HG03378 (cell line): ENCODE measurements around the gene STMN1.
"Not testable (repeated sequence)": the region's sequence is repeated elsewhere in the genome, so short reads cannot be mapped to it uniquely, and the experiment has no call there.

Experiments used
- ATAC-seq: cut with Tn5 transposase; IDR thresholded peaks from one replicate; pipeline ENCODE4 v1.9.1; 2021; ENCODE audit warnings: mild to moderate bottlenecking, moderate library complexity; ENCODE audit not compliant: unreplicated experiment

STMN1 gene

DNA sequence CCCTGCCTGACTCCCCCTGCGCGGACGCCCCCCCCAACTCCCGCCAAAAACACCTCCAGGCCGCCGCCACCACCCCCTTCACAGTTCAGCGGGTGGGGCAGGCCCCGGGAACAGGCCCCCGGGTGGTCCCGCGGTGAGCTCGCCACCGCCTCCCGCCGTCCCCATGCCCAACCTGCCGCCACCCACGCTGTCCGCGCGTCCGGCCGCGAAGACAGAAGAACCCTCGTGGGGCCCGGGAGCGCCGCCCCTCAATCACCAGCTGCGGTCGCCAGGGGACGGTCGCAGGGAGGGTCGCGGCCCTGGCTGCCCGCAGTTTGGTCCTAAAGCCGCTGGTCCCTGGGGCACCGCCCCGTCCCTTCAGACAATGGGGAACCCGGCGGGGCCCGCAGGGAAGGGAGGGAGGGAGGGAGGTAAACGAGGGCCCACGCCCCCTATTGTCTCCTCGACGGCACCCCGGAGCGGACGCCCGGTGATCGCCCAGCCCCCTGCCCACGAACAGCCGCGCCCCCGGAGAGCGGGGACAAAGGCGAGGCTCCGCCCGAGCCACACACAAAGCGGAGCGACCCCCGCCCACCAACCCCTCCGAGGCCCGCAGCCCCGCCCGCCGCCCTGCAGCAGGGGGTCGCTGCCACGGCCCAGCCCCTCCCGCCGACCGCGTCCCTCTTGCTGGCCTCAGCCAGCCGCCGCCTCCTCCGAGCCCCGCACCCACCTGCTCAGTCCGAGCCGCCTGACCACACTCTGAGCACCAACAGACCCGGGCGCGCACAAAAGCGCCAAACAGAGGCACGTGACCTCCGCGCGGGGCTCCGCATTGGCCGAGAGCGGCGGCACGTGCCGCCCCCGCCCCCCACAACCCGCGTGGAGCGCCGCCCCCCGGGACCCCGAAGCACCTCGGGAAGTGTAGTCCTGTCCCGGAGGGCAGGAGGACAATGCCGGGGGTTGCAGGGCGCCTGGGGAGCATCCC lies at the start of gene STMN1:
Gene STMN1, minus strand, starts transcription at position 740 of the 964 bp plus-strand sequence. CDS start 1,743 bp downstream, outside the sequence.
- peak; percentile 56 for ATAC-seq

DNA sequence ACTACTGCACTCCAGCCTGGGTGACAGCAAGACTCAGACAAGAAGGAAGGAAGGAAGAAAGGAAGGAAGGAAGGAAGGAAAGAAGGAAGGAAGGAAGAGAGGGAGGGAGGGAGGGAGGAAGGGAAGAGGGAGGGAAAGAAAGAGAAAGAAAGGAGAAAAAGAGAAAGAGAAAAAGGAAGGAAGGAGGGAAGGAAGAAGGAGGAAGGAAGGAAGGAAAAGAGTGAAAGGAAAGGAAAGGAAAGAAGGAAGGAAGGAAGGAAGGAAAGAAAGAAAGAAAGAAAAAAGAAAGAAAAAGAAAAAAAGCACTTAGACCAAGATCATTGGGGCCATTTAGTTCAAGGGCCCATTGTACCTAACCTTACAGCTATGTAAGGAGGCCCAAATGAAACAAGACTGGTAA lies 49.3 kb upstream of the STMN1 start:
- no peak for ATAC-seq

DNA sequence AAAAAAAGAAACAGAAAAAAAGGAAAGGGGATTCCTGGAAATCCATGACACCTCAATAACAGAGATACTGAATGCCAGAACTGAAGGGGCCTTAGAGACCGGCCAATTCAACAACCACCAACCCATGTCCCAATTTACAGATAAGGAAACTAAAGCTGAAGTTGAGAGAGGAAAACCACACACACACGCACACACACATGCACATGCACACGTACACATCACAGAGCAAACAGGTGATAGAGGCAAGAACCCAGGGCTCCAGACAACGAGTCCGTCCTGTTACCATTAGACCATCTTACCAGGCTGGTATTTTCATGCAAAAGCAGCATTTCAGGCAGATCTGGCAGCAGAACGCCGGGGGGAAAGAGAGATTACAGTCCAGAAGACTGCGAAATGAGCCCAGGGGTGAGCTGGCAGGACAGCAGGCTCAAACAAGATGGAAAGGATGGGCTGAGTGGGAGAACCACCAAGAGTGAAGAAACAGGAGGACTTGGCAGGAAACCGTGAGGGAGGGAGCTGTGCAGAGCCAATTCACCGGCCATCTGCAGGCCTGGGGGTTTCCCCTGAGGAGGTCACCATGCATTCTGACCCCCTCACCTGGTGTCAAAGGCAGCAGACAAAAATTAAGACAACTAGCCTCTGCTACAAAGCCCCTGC lies 48.2 kb upstream of the STMN1 start:
- no peak for ATAC-seq

DNA sequence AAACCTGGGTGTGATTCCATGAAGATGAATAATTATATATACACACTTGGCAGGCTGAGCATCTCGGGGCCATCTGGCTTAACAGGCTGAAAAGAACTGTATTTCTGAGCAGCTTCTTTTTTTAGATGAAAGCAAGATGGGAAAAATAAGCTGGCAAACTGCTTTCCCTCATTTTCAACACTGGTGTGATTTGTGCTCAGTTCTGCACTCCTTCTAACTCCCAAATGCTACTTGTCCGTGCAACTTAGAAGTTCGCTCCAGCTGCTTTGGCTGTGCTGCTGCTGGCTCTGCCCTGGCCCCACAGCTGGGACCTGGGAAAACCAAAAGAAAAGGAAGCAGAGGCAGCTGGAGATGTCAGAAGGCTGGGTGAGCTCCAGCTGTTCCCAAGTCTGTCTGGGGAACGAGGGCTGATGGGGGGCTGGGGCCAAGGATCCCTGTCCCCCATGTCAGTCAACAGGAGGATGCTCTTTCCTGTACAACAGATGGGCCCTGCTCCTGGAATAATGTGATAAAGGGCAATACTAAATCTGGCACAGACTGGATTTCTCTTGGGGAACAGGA lies 46.7 kb upstream of the STMN1 start:
- no peak for ATAC-seq

DNA sequence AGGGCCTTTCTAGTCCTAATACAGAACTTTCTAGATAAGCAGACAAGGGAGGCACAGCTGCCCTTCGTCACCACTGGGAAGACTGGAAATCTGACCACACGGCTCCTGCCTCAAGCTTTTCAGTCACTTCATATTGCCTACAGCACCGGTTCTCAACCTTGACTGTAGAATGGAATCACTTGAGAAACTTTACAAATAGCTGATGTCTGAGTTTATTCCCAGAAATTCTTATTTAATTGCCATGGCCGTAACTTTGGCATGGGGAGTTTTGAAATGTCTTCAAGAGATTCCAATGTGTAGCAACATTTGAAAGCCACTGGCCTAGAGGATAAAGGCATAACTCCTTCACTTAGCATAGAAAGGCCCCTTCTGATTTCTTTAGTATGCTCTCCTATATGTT lies 42.4 kb upstream of the STMN1 start:
- no peak for ATAC-seq

DNA sequence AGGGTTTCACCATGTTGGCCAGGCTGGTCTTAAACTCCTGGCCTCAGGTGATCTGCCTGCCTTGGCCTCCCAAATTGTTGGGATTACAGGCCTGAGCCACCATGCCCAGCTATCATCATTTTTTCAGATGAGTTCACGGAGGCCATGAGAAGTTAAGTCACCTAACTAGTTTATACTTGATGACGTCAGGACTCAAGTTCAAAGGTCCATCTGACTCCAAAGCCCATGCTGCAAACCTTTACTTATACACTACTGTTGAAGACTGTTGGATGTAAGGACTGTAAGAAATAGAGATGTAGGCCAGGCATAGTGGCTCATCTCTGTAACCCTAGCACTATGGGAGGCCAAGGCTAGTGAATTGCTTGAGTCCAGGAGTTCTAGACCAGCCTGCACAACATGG lies 40.8 kb upstream of the STMN1 start:
- no peak for ATAC-seq

DNA sequence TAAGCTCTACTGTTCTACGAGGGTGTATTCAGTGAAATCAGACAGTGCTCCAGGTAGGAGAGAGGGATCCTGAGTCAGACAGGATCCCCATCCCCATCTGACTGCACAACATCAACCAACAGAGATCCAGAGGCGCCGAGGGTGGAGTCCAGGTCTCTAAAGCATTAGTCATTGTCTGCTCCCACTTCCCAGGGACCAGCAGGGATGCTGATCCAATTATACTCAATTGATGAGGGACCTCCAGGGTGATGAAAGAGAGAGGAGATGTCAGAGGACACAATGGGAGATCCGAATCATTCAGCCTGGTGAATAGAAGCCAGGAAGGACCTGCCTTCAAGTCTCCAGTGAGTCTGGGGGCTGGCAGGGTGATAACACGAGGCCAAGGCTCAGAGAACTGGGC lies 39.5 kb upstream of the STMN1 start:
- ATAC-seq = no peak

DNA sequence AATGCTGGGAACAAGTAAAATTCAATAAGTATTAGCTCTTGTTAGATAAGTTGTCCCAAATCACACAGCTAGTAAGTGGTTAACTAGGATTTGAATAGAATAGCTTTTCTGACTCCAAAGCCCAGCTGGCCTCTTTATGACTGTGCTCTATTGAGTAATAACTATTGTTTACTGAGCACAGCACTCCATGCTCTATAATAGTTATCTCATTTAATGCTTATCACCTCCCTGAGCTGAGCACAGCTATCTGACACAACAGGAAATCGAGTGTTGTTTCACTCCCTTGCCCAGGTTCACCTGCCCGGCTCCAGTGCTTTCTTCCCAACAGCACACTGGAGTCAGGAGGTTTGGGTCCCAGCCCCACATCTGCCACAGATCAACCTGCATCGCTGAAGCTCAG lies 38.8 kb upstream of the STMN1 start:
- no peak for ATAC-seq

DNA sequence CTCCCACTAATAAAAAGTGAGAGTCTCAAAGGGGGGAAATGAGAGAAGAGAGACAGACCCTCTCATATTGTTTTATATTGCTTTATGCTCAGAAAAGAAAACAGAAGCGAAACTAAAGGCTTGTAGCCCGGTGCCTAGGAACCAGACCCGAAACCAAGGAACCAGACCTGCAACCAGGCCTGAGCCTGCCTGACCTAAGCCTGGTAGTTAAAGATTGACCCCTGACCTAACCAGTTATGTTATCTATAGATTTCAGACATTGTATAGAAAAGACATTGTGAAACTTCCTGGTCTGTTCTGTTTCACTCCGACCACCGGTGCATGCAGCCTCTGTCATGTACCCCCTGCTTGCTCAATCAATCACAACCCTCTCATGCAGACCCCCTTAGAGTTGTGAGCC lies 37.3 kb upstream of the STMN1 start:
- not testable (repeated sequence) for ATAC-seq

DNA sequence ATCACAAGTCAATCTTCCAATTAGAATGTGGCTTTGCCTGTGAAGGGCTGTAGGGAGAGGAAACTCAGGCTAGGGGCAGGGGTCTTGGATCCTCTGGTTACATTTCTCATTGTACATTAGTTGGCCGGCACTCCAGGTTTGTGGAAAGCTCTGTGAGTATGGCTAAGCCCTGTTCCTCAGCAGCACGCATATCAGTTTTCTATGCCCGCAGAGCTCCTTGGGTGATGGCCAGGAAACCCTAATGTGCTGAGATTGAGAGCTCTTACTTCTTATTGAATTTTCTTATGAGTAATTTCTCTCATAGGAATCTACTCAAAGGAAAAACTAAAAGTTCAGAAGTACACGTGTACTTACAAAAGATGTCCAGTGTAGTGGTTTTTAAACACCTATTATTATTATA lies 30.7 kb upstream of the STMN1 start:
- ATAC-seq = no peak

DNA sequence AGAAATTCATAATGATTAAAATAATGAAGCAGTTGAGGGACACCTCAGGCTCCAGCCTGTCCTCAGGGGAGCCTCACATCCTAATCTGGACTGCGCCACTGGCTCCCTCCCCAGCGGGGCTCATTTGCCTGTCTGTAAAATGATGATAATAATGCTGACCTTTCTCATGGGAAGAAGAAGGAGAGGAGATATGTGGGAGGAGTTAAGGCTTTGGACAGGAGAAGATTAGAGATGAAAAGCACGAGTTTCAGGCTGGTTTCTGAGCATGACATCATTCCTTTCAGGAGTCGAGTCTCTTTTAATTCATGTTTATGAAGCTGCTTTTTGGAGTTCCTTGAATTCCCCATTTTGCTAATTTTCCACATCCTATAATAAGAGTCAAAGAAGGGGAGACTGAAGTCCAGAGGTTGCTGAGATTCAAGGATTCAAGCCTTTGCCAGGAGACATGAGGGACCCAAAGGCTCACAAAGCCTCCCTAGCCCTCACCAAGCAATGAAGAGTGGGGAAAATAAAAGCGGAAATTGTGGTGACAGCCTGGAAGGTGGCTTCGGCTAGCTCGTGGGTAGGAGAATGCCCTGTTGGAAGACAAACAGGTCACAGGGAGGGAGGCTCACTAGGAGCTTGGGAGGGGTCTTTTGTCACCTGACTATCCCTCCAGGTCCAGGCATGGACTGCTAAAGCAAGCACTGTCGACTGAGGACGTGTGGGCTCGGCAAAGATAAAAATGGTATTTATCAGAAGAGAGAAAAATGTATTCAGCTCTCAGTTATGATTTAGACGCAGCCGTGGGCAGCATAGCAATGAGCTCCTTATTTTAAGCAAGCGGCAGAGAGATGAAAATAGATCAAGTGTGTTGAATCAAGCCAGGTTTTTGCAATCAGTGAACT lies 27.5 kb upstream of the STMN1 start:
- ATAC-seq = no peak

DNA sequence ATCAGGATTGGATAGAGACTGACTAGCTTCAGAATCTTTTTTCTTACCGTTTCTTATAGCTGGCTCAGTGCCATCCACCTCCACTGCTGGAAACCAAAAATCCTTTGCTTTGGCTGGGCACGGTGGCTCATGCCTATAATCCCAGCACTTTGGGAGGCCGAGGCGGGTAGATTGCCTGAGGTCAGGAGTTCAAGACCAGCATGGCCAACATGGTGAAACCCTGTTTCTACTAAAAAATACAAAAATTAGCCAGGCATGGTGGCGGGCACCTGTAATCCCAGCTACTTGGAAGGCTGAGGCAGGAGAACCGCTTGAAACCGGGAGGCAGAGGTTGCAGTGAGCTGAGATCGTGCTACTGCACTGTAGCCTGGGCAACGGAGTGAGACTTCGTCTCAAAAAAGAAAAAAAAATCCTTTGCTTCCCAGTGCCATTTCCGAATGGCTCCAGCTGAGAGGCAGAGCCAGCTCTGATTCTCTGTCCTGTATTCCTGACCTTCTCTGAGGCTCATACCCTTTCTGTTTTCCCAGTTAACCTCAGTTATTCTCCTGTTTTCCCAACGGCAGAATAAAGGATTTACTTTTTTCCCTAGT lies 26.7 kb upstream of the STMN1 start:
- ATAC-seq = not testable (repeated sequence)

DNA sequence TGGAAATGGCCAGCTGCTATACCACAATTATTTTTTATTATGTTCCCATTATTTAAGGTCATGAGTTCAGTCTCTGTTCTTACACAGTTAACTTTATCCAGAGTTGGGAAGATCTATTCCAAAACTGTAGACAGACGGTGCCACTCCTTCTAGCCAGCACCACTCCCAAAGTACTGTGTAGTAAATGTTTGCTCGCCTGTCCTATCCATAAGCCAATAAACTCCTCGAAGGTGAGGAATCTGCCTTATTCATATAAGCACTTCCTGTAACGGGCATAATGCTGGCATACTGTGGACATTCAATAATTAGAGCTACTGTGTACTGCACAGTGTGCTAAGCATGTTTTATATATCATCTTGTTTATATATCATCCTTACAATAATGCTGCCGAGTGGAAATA lies 26.1 kb upstream of the STMN1 start:
- ATAC-seq = no peak

DNA sequence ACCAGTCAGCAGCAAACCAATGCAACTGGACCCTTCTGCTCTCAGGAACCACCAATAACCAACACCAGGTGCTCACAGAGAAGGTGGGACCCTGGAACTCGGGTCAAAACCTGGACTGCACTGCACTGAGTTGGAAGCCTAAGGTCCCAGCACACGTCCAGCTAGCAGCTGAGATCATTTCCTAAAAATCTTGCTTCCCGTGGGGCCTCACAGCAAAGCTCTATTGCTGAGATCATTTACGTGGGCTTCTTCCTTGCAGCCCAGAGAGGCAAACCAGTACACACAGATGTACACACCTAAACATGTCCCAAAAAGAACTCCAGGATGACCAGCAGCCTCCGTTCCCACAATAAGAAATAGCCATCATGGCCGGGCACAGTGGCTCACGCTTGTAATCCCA lies 22.8 kb upstream of the STMN1 start:
- no peak for ATAC-seq

DNA sequence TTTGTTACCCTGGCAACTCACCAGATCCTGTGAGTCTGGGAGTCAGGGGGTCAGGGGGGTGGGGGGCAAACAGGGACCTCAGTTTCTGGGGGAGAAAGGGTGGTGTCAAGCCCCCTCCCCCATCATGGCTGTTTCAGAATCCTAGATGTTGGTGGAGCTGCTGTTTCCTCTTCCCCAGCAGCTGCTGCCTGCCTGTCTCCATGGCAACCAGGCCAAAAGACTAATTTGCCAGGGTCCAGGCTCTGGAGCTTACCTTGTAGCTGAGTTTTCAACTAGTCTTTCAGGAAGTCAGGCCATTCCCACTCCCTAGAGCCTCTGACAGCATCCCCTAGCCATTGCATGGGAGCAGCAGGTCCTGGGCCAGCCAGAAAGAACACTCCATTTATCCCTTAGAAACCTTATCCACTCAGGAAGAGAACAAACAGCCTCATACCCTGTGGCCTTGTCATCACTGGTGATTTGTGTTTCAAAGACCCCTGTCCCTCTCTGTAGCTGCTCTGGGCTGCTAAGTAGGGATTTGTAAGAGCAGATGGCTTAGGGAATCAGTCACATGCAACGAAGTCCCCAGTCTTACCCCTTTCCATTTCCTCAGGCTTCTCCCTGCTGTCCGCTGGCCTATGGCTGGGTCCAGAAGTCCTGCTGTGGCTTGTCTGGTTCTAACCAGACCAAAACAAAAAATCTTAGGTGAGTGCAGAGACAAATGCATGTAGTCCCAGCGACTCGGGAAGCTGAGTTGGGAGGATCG lies 21.5 kb upstream of the STMN1 start:
- no peak for ATAC-seq

DNA sequence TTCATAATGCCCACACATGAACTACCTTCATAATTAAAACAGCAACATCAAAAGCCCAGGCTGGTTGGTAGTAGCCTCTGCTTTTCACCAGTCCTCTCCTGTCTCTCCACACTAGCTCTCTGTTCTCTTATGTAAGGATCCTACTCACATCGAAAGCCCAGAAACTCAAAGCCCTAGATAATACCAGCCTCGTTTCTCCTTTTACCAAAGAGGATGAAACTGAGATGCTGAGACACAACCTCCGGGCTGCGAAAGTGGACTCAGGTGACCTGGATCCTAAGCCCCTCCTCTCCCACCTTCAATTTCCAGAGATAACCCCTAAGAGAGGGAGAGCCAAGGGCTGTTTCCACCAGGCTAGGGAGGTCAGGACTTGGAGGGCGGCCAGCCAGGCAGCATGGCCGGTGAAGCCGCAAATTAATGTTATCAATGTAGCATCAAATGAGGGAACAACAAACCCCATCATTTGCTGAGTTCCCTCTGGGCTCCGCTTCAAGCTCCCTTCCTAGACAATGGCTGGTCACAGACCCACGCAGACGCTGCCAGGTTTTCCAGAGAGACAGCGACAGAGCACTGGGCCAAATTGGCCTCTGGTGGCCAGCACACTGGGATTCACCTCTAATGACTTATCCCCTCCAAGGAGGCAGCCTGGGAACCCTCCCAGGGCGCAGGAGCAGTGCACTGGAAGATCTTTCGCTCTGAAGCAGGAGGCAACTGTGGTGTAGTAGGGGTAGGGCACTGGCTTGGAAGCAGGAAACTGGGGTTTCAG lies 20.7 kb upstream of the STMN1 start:
- no peak for ATAC-seq

DNA sequence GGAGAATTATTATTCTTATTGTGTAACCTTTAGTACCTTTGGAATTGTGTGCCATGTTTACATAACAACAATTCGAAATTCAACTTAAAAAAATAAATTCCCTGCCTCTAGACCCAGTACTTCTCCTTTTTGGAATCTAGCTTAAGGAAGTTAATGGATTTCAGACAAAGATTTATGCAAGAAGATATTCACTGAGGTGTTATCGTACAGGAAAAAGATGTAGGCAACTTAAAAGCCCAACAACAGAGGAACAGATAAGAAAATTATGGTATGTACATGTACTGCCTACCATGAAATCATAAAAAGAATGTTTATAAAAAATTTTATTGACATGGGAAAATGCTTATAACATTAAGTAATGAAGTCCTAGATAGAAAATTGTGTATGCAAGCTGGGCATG lies 18.2 kb upstream of the STMN1 start:
- ATAC-seq = no peak

DNA sequence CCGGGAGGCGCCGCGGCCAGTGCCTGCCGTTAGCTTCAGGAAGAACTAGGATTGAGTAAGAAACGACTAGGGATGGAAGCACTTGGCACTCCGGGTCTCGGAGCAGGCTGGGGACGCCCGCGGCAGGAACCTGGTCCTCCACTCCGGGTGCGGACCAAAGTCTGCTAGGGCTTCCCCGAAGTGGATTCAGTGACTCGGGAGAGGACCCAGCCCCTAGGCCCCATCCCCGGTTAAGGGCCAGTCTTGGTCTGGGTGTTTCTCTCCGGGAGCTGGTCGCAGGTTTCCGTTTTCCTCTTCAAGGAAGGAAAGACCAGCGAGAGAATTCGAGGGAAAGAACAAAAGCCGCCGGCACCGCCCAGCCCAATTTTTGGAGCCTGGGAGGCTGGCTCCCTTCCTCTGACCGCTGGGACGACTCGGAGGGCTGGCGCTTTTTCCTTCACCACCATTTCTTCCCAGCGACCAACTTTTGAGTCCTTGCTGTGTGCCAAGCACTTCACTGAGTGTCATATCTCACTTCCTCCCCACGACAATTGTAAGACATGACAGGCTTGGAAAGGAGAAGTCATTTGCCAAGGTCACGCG lies 16.8 kb upstream of the STMN1 start:
- no peak for ATAC-seq
